GM12872 (cell line): ENCODE results near the gene ARL5B.

ENCODE experiments used
- TF ChIP-seq, protein P1 (sequence below): IDR thresholded peaks from 3 replicates; pipeline ENCODE4 v1.5.1; 2011; ENCODE audit warnings: low read depth, mild to moderate bottlenecking, low read length, moderate library complexity; ENCODE audit not compliant: insufficient read depth

ARL5B gene

DNA sequence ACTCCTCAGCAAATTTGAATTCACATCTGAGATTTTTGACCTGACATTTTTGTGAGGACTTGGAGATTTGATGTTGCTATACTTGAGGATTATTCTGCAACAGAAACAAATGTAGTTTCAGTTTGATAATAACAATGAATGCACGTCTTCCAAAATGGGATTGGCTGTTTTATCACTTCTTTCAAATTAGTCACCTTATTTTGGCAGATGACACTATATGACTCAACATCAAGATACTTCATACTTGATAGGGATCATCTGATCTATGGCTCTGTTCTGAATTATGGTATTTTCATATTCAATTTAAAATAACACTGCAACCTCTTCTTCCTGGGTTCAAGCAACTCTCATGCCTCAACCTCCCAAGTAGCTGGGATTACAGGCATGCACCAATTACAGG is 24.2 kb downstream of the ARL5B start:
- TF ChIP-seq, protein P1, sequence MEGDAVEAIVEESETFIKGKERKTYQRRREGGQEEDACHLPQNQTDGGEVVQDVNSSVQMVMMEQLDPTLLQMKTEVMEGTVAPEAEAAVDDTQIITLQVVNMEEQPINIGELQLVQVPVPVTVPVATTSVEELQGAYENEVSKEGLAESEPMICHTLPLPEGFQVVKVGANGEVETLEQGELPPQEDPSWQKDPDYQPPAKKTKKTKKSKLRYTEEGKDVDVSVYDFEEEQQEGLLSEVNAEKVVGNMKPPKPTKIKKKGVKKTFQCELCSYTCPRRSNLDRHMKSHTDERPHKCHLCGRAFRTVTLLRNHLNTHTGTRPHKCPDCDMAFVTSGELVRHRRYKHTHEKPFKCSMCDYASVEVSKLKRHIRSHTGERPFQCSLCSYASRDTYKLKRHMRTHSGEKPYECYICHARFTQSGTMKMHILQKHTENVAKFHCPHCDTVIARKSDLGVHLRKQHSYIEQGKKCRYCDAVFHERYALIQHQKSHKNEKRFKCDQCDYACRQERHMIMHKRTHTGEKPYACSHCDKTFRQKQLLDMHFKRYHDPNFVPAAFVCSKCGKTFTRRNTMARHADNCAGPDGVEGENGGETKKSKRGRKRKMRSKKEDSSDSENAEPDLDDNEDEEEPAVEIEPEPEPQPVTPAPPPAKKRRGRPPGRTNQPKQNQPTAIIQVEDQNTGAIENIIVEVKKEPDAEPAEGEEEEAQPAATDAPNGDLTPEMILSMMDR, result no peak

- TF ChIP-seq, protein P1, result no peak
These were observed 25.2 kb downstream of the ARL5B start for GRCh38 chr10:18684416-18684815.

DNA sequence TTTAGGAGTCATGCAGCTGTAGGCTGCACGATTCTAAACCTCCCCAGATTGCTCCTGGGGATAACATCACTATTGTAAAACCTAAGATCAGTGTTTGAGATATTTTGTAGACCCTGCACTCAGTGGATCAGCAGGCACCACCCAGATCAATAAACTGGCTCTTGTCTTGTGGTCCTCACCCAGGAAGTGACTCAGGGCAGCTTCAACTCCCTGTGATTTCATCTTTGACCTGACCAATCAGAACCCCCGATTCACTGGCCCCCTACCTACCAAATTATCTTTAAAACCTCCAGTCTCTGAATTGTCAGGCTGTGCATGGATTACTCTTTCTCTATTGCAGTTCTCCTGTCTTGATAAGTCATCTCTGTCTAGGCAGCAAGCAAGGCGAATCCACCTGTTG is 25.7 kb downstream of the ARL5B start:
- TF ChIP-seq, protein P1, result no peak

GRCh38 chr10:18685555-18685954 is 26.3 kb downstream of the ARL5B start:
- TF ChIP-seq, protein P1, result no peak

GRCh38 chr10:18687195-18687594 is 28.0 kb downstream of the ARL5B start:
- TF ChIP-seq, protein P1, result no peak

- TF ChIP-seq, protein P1, result no peak
These were observed 28.5 kb downstream of the ARL5B start for GRCh38 chr10:18687706-18688105.

- TF ChIP-seq, protein P1, result 0 out of 3 replicates have a peak, but pooled peaks have one; percentile 9
These were observed 30.3 kb downstream of the ARL5B start for GRCh38 chr10:18689498-18689897.

DNA sequence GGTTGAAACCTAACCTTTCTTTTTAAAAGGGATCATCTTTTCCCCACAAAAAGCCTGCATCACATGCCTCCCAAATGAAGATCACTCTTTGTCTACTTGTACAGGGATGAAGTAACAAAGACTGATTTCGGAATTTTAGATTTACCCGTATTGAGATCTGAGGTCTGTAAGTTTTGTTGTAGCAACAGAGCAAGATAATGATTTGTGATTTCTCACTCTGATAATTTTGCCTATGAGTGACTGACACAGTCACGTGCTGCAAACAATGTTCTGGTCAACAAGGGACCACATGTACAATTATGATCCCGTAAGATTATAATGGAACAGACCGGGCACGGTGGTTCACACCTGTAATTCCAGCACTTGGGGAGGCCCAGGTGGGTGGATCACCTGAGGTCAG is 31.3 kb downstream of the ARL5B start:
- TF ChIP-seq, protein P1, result no peak
